ENCODE results near the gene ZDHHC7.
"Not testable (repeated sequence)": the region's sequence is repeated elsewhere in the genome, so short reads cannot be mapped to it uniquely, and the experiment has no call there.

Gene ZDHHC7

DNA sequence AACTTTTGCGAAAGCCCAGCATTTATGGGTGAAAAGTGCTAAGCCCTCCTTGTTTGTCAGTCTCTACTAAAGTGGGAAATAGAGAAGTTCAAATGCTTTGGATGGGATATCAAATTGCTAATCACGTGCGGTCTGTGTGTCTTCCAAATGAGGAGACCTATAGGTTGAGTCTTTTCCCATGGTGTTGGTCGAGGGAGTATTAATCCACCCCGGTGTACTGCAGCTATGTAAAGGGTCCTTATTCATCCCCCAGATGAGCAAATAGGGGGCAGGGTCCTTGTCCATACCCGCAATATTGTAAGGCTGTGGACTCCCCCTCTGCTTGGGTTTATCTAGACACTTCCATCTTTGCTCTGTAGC, 30.8 kb upstream of the ZDHHC7 start:
- no peak for DNase-seq

GRCh38 chr16:85041219-85042166, 30.2 kb upstream of the ZDHHC7 start:
- peak; percentile 40 for DNase-seq

DNA sequence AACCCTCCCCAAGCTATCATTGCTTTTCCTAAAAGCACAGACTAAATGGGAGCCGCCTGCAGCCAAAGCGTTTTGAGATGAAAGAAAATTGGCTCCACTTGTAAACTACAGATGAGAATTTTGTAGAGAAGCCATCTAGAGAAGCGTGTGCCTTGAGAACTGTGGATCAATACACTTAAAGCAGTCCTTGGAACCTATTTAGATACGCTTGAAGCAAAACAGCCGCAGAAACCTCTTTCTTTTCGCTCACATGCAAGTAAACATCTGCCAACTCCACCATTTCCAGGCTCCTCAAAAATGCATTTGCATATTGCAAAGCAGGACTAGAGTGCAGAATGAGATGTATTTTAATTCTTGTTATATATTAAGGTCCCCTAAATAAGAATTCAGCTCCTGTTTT, 29.4 kb upstream of the ZDHHC7 start:
- DNase-seq, result no peak

GRCh38 chr16:85037721-85038120, 26.4 kb upstream of the ZDHHC7 start:
- no peak for DNase-seq

DNA sequence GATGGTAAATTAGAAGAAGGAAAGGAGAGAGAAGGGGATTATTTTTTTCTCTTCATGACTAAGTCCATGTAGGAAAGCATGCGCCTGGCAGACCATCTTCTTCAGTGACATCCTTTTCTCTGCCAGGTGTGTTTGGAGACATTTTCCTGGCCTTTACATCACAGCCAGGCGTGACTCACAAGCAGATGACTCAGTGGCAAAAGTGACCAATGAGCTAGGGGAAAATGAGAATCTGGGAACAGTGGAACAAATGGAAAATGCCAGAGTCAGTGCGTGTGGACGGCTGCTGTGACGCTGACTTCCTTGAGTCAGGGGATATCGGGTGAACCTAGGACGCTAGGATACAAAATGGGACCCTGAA, 25.7 kb upstream of the ZDHHC7 start:
- no peak for DNase-seq

- DNase-seq, result no peak
Observed at GRCh38 chr16:85036236-85037049, 25.1 kb upstream of the ZDHHC7 start.

DNA sequence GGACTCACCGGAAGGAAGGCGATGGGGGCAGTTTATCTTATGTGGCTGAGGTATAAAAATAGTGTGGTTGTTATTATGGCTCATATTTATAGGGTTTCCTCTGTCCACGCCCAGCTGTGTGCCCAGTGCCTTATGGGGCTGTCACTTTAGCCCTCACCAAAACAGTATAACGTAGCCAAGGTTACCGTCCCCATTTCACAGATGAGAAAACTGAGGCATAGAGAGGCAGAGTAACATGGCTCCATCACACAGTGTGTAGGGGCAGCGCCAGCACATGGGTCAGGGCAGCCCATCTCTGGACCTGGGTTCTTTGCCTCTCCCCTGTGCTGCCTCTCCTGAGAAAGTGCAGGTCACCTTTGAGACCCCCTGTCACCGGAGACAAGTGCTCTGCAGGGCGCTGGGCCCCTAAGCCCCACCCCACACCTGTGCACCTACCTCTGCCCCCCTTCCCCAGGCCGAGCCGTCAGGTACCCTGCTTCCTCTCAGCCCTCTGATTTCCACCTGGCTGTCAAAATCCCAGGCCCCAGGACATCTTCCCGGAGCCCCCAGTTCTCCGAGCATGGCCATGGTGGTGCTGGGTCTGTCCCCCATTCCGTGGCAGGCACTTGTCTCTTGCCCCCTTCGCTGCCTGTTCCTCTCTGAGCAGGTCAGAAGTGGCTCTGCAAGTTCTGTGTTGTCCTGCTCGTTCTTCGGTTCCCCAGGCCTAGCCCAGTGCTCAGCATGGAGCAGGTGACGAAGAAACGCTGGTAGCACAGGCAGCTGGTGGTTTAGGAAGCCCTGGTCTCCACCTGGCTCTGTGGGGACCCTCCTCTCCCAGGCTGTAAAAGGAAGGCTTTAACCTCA, 23.5 kb upstream of the ZDHHC7 start:
- DNase-seq, result no peak

DNA sequence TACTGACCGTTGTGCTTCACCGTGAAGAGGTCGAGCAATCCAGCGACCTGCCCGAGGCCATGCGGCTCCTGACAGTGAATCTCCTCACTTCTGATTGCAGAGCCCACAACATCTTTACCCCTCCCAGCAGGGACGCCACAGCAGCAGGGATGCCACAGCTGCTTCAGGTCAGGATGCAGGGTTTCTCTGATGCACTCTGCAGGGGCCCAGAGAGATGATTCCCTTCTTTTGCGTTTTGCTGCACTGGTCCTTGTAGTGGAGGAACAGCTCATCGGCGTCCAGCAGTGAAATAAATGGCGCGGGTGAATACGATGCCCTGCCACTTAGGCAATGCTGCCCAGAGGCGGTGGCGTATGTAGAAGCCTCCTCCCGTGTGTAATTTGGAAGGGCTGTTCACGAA, 21.8 kb upstream of the ZDHHC7 start:
- DNase-seq, result no peak

- not testable (repeated sequence) for DNase-seq
Observed at GRCh38 chr16:85032187-85032586, 20.9 kb upstream of the ZDHHC7 start.

DNA sequence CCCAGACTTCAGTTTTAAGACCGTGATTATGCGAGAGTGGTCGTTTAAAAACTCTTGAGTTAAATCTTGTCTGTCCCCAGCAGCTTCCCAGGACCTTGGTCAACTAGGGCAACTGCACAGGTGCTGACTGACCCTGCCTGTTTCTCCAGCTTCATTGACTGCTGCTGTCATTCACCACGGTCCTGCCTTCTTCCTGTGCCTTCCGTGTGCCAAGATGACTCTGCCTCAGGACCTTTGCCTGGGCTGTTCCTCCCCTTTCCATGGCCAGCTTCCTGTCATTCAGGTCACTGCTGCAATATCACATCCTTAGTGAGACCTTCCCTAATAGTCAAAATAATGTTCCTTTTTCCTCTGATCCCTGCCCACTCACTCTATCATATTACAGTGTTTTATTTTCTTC, 20.1 kb upstream of the ZDHHC7 start:
- DNase-seq, result no peak

GRCh38 chr16:85029981-85030401, 18.7 kb upstream of the ZDHHC7 start:
- DNase-seq, result no peak

- DNase-seq, result no peak
Observed at GRCh38 chr16:85029408-85029784, 18.1 kb upstream of the ZDHHC7 start.

DNA sequence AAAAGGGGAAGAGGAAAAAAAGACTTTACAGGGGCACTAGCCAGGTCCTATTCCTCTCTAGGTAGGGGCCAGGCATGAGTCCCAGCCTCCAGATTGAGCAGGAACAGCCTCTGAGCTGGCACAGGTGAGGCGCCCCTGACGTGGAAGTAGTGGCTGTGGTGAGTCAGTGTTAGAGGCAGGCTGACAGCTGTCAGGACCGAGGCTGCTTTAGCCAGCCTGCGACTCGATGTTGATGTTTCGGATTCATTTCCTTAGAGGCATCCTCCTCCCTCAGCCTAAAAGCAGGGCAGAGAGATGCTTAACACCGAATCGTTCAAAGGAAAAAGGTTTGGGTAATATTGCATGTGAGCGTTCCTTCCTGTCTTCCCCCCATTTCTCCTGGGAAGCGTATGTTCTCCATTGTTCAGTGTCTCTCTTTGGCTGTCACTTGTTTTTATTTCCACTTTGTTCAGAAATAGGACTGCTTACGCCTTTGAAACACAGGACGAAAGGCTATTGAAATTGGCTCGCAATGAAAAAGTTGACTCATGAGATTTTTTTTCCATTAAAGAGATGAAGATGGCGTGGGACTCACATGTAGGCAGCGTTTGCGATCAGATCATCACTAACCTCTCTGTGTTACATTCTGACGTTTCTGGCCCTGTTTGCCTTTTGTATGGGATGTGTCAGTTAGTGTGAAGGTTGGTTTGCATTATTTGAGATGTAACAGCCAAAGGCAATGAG, 17.5 kb upstream of the ZDHHC7 start:
- DNase-seq, result no peak

- DNase-seq, result no peak
Observed at GRCh38 chr16:85027958-85028684, 16.8 kb upstream of the ZDHHC7 start.

DNA sequence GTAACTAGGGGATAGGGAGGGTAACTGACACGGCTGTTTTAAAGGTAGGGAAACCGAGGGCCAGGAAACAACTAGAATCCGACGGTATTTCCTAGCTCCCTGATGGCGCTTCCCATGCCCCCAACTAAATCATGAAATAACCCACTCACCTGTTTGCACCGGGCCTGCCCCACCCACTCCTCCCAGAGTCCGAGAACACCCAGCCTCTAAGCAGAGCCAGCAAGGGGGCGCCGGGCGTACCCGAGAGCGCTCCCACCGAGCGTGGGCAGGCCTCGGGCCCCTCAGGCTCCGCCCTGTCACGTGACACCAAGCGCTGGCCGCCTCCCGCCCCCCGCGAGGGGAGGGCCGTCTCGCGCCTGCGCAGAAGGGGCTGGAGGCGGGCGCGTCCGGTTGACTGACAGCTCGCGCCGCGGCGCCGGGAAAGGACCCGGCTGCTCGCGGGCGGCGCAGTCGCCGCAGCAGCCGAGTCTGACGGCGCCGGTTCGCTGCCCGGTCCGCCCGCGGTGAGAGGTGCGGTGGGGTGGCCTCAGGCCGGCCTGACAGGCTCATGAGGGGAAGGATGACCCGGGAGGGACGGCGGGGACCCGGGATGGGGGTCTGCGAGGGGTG, 16.1 kb upstream of the ZDHHC7 start, which contains the start of gene KIAA0513:
KIAA0513 (plus strand) TSS at position 447 of the 609 bp plus-strand sequence. CDS start 39,277 bp downstream, outside the sequence.
- peak; percentile 90 for DNase-seq

GRCh38 chr16:85026703-85027102, 15.4 kb upstream of the ZDHHC7 start:
- DNase-seq, result no peak

GRCh38 chr16:85025781-85026653, 14.7 kb upstream of the ZDHHC7 start:
- DNase-seq, result no peak

GRCh38 chr16:85019659-85020245, 8.4 kb upstream of the ZDHHC7 start:
- no peak for DNase-seq

DNA sequence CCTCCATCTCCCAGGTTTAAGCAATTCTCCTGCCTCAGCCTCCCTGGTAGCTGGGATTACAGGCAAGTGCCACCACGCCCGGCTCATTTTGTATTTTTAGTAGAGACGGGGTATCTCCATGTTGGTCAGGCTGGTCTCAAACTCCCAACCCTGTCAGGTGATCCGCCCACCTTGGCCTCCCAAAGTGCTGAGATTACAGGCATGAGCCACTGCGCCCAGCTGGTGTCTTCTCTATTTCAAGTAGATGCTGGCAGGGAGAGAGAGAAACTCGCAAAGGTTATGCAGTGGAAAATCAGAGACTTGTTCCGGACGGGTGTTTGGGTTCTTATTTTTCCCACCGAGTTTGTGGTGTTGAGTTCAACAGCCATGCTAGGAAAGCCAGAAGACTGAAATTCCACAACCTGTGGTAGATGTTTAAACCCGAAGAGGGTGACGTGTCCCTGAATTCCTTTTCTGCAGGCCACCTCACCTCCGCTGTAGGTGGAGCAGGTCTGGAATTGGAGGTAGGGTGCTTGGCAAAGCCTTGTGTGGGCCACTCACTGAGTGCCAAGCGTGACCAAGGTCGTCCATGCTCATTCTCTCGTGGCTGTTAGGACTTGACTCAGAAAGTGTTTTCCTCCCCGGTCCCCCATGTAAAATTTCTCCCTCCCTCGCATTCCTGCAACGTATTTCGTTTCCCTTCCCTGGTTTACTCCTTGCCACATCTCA, 7.3 kb upstream of the ZDHHC7 start:
- no peak for DNase-seq

Measured in COR-L47 (cell line).